Vagina (tissue), 2 donors: ENCODE data around the gene SUN1. TPM values are rescaled to one million over a fixed set of nuclear protein-coding genes. Genes with fewer than 3 reads are reported as not detected.

Experiments used
- DNase-seq, 2 donors: peaks; one replicate each; pipeline ENCODE4 v3.0.0-alpha.2; 2017; ENCODE audit errors: extremely low spot score in 2 of 2
- H3K27ac ChIP-seq: fragments of 200-600 bp; sonication (generic); one replicate; pipeline ENCODE4 v1.5.1; 2019
- H3K27me3 ChIP-seq: fragments of 200-600 bp; sonication (generic); one replicate; pipeline ENCODE4 v1.5.1; 2019
- H3K36me3 ChIP-seq, 2 donors: fragments of 200-600 bp; sonication (generic); one replicate each; pipeline ENCODE4 v1.5.1; 2017 to 2019
- H3K4me1 ChIP-seq: fragments of 200-600 bp; sonication (generic); one replicate; pipeline ENCODE4 v1.5.1; 2019
- H3K4me3 ChIP-seq, 2 donors: fragments of 200-600 bp; sonication (generic); 1 replicate in 1 of 2; 2 replicates in 1 of 2; pipeline ENCODE4 v1.5.1; 2016 to 2019
- H3K9me3 ChIP-seq: fragments of 200-600 bp; sonication (generic); one replicate; pipeline ENCODE4 v1.5.1; 2019
- CTCF ChIP-seq, 3 experiments: fragments of 450-650 bp in 2 of 3; fragments of 200-600 bp in 1 of 3; sonication (generic) in 1 of 3; IDR thresholded peaks; one replicate each; pipeline ENCODE4 v1.5.1; 2017 to 2019; ENCODE audit warnings: antibody characterized with exemption in 3 of 3, mild to moderate bottlenecking in 2 of 3, moderate library complexity in 2 of 3
- POLR2A ChIP-seq, 2 donors: fragments of 450-650 bp; IDR thresholded peaks; one replicate each; pipeline ENCODE4 v1.6.1; 2017; ENCODE audit warnings: antibody characterized with exemption in 2 of 2, mild to moderate bottlenecking in 2 of 2, moderate library complexity in 2 of 2
- POLR2AphosphoS5 ChIP-seq, 2 donors: sonication (generic); formaldehyde crosslinking; IDR thresholded peaks; one replicate each; pipeline ENCODE4 v1.9.0; 2017; ENCODE audit warnings: antibody characterized with exemption in 2 of 2, mild to moderate bottlenecking in 2 of 2, low read depth in 1 of 2; ENCODE audit not compliant: insufficient read depth in 1 of 2
- intact Hi-C: fragments of 100-400 bp; cut with DNase I; formaldehyde crosslinking; loops from one replicate; pipeline ENCODE4 v1.15.1; 2023
- total RNA-seq: library from RNA; depleted of rRNA; stranded (reverse); fragments of >200 nt; gene quantifications from one replicate; pipeline ENCODE4 v1.2.3, GENCODE V29; 2016

Gene SUN1
- total RNA-seq, 1 donor from 2014 or later: 170 TPM

GRCh38 chr7:884191-885003, 52.1 kb downstream of the SUN1 start:
- no peak for DNase-seq
- intact Hi-C loops: no loop called here
- TF ChIP-seq POLR2AphosphoS5 (IDR thresholded peaks at IDR 0.05; ENCODE audit: insufficient read depth in 1 of 2, low read depth in 1 of 2) (no peak), CTCF (IDR thresholded peaks at IDR 0.05) (no peak), POLR2A (IDR thresholded peaks at IDR 0.05) (no peak)
- no peak overlapping the region for H3K27ac ChIP-seq
- no peaks in the 10 kb centered on the region for H3K9me3 ChIP-seq
- H3K4me1 ChIP-seq: peaks cover 43% of the 10 kb centered on the region
- H3K36me3 ChIP-seq: peaks cover 0 to 26% of the 10 kb centered on the region in 2 donors
- H3K27me3 ChIP-seq: no peaks in the 10 kb centered on the region
- no peak overlapping the region for H3K4me3 ChIP-seq

- DNase-seq: no peak
- intact Hi-C loops: no loop called here
- Histone ChIP-seq H3K36me3 (peaks cover 0 to 26% of the 10 kb centered on the region in 2 donors), H3K27ac (no peak overlapping the region), H3K27me3 (no peaks in the 10 kb centered on the region), H3K4me1 (peaks cover 42% of the 10 kb centered on the region), H3K4me3 (no peak overlapping the region), H3K9me3 (no peaks in the 10 kb centered on the region)
- TF ChIP-seq POLR2A (IDR thresholded peaks at IDR 0.05) (no peak), POLR2AphosphoS5 (IDR thresholded peaks at IDR 0.05; ENCODE audit: insufficient read depth in 1 of 2, low read depth in 1 of 2) (no peak), CTCF (IDR thresholded peaks at IDR 0.05) (no peak)
Measured at GRCh38 chr7:885261-885892, 53.1 kb downstream of the SUN1 start.

- Histone ChIP-seq H3K4me3 (no peak overlapping the region), H3K36me3 (peaks cover 0 to 33% of the 10 kb centered on the region in 2 donors), H3K27ac (no peak overlapping the region), H3K9me3 (no peaks in the 10 kb centered on the region), H3K4me1 (peaks cover 42% of the 10 kb centered on the region), H3K27me3 (no peaks in the 10 kb centered on the region)
- no peak for TF ChIP-seq CTCF (IDR thresholded peaks at IDR 0.05)
- no peak for TF ChIP-seq POLR2AphosphoS5 (IDR thresholded peaks at IDR 0.05; ENCODE audit: insufficient read depth in 1 of 2, low read depth in 1 of 2)
- DNase-seq: no peak
- intact Hi-C loops: no loop called here
Measured at GRCh38 chr7:885893-886625, 53.8 kb downstream of the SUN1 start.

- Histone ChIP-seq H3K9me3 (no peaks in the 10 kb centered on the region), H3K36me3 (peaks cover 0 to 41% of the 10 kb centered on the region in 2 donors), H3K4me1 (peaks cover 42% of the 10 kb centered on the region), H3K27me3 (no peaks in the 10 kb centered on the region), H3K27ac (no peak overlapping the region), H3K4me3 (no peak overlapping the region)
- no peak for TF ChIP-seq POLR2AphosphoS5 (IDR thresholded peaks at IDR 0.05; ENCODE audit: insufficient read depth in 1 of 2, low read depth in 1 of 2)
- no peak for TF ChIP-seq CTCF (IDR thresholded peaks at IDR 0.05)
- no peak for TF ChIP-seq POLR2A (IDR thresholded peaks at IDR 0.05)
- intact Hi-C loops: no loop called here
- DNase-seq: no peak
Measured at GRCh38 chr7:886626-887487, 54.6 kb downstream of the SUN1 start.
